Measurements from ENCODE around the gene MYCBP2.

The MYCBP2 gene

GRCh38 chr13:77084755-77085154, 242.1 kb downstream of the MYCBP2 start:
- DNase-seq: no peak

GRCh38 chr13:77079902-77080413, 246.9 kb downstream of the MYCBP2 start:
- no peak for DNase-seq

GRCh38 chr13:77067519-77067918, 259.4 kb downstream of the MYCBP2 start:
- no peak for DNase-seq

- no peak for DNase-seq
Measured at GRCh38 chr13:77065461-77066147, 261.3 kb downstream of the MYCBP2 start.

GRCh38 chr13:77062097-77062496, 264.8 kb downstream of the MYCBP2 start:
- DNase-seq: no peak

- no peak for DNase-seq
Measured at GRCh38 chr13:77061362-77061761, 265.5 kb downstream of the MYCBP2 start.

GRCh38 chr13:77056886-77057285, 270.0 kb downstream of the MYCBP2 start:
- no peak for DNase-seq

GRCh38 chr13:77056382-77056781, 270.5 kb downstream of the MYCBP2 start:
- DNase-seq: no peak

GRCh38 chr13:77055158-77055557, 271.7 kb downstream of the MYCBP2 start:
- DNase-seq: no peak

- DNase-seq: no peak
Measured at GRCh38 chr13:77053192-77053591, 273.7 kb downstream of the MYCBP2 start.

- DNase-seq: no peak
Measured at GRCh38 chr13:77048681-77049080, 278.2 kb downstream of the MYCBP2 start.

GRCh38 chr13:77047649-77048343, 279.1 kb downstream of the MYCBP2 start:
- no peak for DNase-seq

- no peak for DNase-seq
Measured at GRCh38 chr13:77042566-77043177, 284.2 kb downstream of the MYCBP2 start.

- DNase-seq: no peak
Measured at GRCh38 chr13:77040835-77041234, 286.1 kb downstream of the MYCBP2 start.

GRCh38 chr13:77040076-77040475, 286.8 kb downstream of the MYCBP2 start:
- DNase-seq: peak; percentile 34

- no peak for DNase-seq
Measured at GRCh38 chr13:77038907-77039480, 287.9 kb downstream of the MYCBP2 start.

- no peak for DNase-seq
Measured at GRCh38 chr13:77036279-77036678, 290.6 kb downstream of the MYCBP2 start.

GRCh38 chr13:77034881-77035280, 292.0 kb downstream of the MYCBP2 start:
- DNase-seq: no peak

GRCh38 chr13:77033717-77034302, 293.1 kb downstream of the MYCBP2 start:
- DNase-seq: no peak

- no peak for DNase-seq
Measured at GRCh38 chr13:77031656-77032243, 295.1 kb downstream of the MYCBP2 start.

GRCh38 chr13:77029436-77029835, 297.5 kb downstream of the MYCBP2 start:
- no peak for DNase-seq

- peak; percentile 16 for DNase-seq
Measured at GRCh38 chr13:77028202-77028601, 298.7 kb downstream of the MYCBP2 start.

All from NCI-H774 (cell line).